Progenitor cell of endocrine pancreas (in vitro differentiated cells): ENCODE measurements around the gene FGF23. TPM values are rescaled to one million over a fixed set of nuclear protein-coding genes. Genes with fewer than 3 reads are reported as not detected.
"Not testable (repeated sequence)": the region's sequence is repeated elsewhere in the genome, so short reads cannot be mapped to it uniquely, and the experiment has no call there.

Experiments
- DNase-seq: peaks from one replicate; pipeline ENCODE4 v3.0.0; 2021; ENCODE audit warnings: low spot score; ENCODE audit not compliant: unreplicated experiment
- H3K27ac Mint-ChIP-seq: 2 replicates; pipeline ENCODE4 v1.8.0; 2021; ENCODE audit warnings: mild to moderate bottlenecking, moderate library complexity, mixed read lengths
- H3K27me3 Mint-ChIP-seq: 2 replicates; pipeline ENCODE4 v1.8.0; 2021; ENCODE audit warnings: mixed read lengths
- H3K36me3 Mint-ChIP-seq: 2 replicates; pipeline ENCODE4 v1.8.0; 2022; ENCODE audit warnings: mixed read lengths; ENCODE audit not compliant: insufficient read depth
- H3K4me1 Mint-ChIP-seq: 2 replicates; pipeline ENCODE4 v1.8.0; 2021; ENCODE audit warnings: low read depth, mixed read lengths
- H3K4me3 Mint-ChIP-seq: 2 replicates; pipeline ENCODE4 v1.8.0; 2021; ENCODE audit warnings: low read depth, mild to moderate bottlenecking, moderate library complexity, mixed read lengths
- H3K9me3 Mint-ChIP-seq: 2 replicates; pipeline ENCODE4 v1.8.0; 2021; ENCODE audit warnings: low read depth, mixed read lengths
- total RNA-seq: library from RNA; stranded (reverse); gene quantifications from 2 replicates; pipeline ENCODE4 v1.2.1, GENCODE V29; 2021
- TF ChIP-seq, protein P1 (sequence below): fragments of 200-600 bp; sonication (generic); IDR thresholded peaks from one replicate; pipeline ENCODE4 v1.5.0; 2021; ENCODE audit warnings: antibody characterized with exemption, mild to moderate bottlenecking; ENCODE audit not compliant: unreplicated experiment

Gene FGF23
- total RNA-seq, 1 donor from 2014 or later, result 0.14 TPM

DNA sequence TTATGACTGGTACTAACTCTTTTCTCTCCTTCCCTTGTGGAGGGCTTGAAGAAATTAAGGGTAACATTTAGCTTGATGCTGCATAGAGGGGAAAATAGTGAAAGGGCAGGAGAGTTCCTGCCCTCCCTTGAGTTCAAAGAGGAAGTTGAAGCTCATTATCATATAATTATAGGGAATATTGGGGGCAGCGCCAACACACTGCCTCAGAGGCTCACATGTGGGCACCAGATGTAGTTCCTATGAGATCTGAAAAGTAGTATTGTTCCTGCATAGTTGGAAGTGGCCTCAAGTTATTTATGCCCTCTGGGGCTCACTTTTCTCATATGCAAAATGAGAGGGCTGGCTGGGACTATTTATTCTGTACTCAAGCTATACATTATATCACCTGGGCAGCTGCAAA, 33.0 kb upstream of the FGF23 start:
- Mint-ChIP-seq H3K27ac (no peak overlapping the region), H3K9me3 (no peaks in the 10 kb centered on the region), H3K27me3 (peaks cover 47% of the 10 kb centered on the region), H3K4me1 (peaks cover 8% of the 10 kb centered on the region), H3K36me3 (no peaks in the 10 kb centered on the region), H3K4me3 (no peak overlapping the region)
- DNase-seq, result no peak
- TF ChIP-seq, protein P1, sequence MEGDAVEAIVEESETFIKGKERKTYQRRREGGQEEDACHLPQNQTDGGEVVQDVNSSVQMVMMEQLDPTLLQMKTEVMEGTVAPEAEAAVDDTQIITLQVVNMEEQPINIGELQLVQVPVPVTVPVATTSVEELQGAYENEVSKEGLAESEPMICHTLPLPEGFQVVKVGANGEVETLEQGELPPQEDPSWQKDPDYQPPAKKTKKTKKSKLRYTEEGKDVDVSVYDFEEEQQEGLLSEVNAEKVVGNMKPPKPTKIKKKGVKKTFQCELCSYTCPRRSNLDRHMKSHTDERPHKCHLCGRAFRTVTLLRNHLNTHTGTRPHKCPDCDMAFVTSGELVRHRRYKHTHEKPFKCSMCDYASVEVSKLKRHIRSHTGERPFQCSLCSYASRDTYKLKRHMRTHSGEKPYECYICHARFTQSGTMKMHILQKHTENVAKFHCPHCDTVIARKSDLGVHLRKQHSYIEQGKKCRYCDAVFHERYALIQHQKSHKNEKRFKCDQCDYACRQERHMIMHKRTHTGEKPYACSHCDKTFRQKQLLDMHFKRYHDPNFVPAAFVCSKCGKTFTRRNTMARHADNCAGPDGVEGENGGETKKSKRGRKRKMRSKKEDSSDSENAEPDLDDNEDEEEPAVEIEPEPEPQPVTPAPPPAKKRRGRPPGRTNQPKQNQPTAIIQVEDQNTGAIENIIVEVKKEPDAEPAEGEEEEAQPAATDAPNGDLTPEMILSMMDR, result no peak

DNA sequence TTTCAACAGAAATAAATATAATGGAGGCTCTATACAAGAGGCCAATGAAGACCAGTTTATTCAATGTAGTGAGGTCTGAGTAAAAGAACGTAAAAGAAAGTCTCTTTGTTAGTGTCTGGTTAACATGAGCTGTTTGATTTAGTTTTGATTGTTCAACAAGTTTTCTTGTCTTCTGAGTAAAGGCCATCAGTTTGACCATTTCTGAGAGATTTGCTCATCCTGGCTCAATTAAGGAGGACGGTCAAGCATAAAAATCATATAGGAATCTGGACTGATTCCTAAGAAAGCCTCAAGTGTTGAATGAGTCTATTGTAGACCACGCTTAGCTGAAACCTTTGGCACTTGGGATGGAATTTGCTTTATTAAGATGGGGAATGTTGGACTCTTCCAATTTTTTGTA, 32.5 kb upstream of the FGF23 start:
- Mint-ChIP-seq H3K4me3 (no peak overlapping the region), H3K27me3 (peaks cover 44% of the 10 kb centered on the region), H3K4me1 (peaks cover 8% of the 10 kb centered on the region), H3K9me3 (no peaks in the 10 kb centered on the region), H3K27ac (no peak overlapping the region), H3K36me3 (no peaks in the 10 kb centered on the region)
- DNase-seq, result no peak
- TF ChIP-seq, protein P1, result no peak

DNA sequence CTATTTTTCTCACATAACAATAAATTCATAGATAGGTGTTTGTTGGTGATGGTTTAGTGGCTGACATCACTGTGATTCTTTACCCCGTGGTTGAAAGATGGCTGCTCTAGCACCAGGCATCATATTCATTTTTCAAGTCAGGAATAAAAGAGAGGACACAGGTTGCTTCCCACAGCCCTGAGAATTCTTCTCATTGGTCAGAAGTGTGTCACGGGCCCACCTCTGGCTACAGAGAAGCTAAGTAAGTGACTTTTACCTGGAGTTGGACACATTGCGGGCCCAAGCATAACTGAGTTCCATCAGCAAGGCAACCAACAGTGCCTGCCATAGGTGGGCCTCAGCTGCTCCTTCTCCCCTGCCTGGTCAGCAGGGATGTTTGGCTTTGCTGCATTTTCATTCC, 27.6 kb upstream of the FGF23 start:
- H3K4me3 Mint-ChIP-seq, result no peak overlapping the region
- DNase-seq, result no peak
- H3K27ac Mint-ChIP-seq, result no peak overlapping the region
- H3K27me3 Mint-ChIP-seq, result peaks cover 21% of the 10 kb centered on the region
- H3K4me1 Mint-ChIP-seq, result no peaks in the 10 kb centered on the region
- TF ChIP-seq, protein P1, result no peak
- H3K9me3 Mint-ChIP-seq, result peaks cover 10% of the 10 kb centered on the region
- H3K36me3 Mint-ChIP-seq, result no peaks in the 10 kb centered on the region

GRCh38 chr12:4404877-4405637, 25.5 kb upstream of the FGF23 start:
- H3K9me3 Mint-ChIP-seq, H3K27ac Mint-ChIP-seq, H3K36me3 Mint-ChIP-seq, H3K4me3 Mint-ChIP-seq, H3K4me1 Mint-ChIP-seq, DNase-seq: not testable (repeated sequence)
- peaks cover 15% of the 10 kb centered on the region for H3K27me3 Mint-ChIP-seq

- no peaks in the 10 kb centered on the region for H3K4me1 Mint-ChIP-seq
Observed at GRCh38 chr12:4402996-4403395, 23.5 kb upstream of the FGF23 start.

GRCh38 chr12:4401117-4401516, 21.6 kb upstream of the FGF23 start:
- no peak for DNase-seq
- TF ChIP-seq, protein P1, result no peak
- Mint-ChIP-seq H3K27me3 (peaks cover 23% of the 10 kb centered on the region), H3K27ac (no peak overlapping the region), H3K36me3 (no peaks in the 10 kb centered on the region), H3K9me3 (peaks cover 10% of the 10 kb centered on the region), H3K4me3 (no peak overlapping the region), H3K4me1 (no peaks in the 10 kb centered on the region)

More at GRCh38 chr12:4402996-4403395, 23.5 kb upstream of the FGF23 start:
- no peak for DNase-seq
- no peak overlapping the region for H3K27ac Mint-ChIP-seq
- TF ChIP-seq, protein P1, result no peak
- H3K4me3 Mint-ChIP-seq, result no peak overlapping the region
- no peaks in the 10 kb centered on the region for H3K36me3 Mint-ChIP-seq
- peaks cover 18% of the 10 kb centered on the region for H3K27me3 Mint-ChIP-seq
- H3K9me3 Mint-ChIP-seq, result peaks cover 10% of the 10 kb centered on the region
